ENCODE results near the gene SLC25A5.

Gene SLC25A5

GRCh38 chrX:119459181-119459580 lies 9.1 kb upstream of the SLC25A5 start:
- no peaks in the 10 kb centered on the region for H3K79me2 ChIP-seq (ENCODE audit: insufficient read depth, low read length)
- TF ChIP-seq, protein P1, sequence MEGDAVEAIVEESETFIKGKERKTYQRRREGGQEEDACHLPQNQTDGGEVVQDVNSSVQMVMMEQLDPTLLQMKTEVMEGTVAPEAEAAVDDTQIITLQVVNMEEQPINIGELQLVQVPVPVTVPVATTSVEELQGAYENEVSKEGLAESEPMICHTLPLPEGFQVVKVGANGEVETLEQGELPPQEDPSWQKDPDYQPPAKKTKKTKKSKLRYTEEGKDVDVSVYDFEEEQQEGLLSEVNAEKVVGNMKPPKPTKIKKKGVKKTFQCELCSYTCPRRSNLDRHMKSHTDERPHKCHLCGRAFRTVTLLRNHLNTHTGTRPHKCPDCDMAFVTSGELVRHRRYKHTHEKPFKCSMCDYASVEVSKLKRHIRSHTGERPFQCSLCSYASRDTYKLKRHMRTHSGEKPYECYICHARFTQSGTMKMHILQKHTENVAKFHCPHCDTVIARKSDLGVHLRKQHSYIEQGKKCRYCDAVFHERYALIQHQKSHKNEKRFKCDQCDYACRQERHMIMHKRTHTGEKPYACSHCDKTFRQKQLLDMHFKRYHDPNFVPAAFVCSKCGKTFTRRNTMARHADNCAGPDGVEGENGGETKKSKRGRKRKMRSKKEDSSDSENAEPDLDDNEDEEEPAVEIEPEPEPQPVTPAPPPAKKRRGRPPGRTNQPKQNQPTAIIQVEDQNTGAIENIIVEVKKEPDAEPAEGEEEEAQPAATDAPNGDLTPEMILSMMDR (IDR thresholded peaks at IDR 0.05; ENCODE audit: insufficient read depth, low read length, poor library complexity, severe bottlenecking), result no peak
- no peak for TF ChIP-seq EZH2phosphoT487 (conservative IDR thresholded peaks at IDR 0.05; ENCODE audit: low read length)
- H3K27ac ChIP-seq (ENCODE audit: low read depth, low read length), result no peak overlapping the region
- H3K9ac ChIP-seq (ENCODE audit: low read length), result no peak overlapping the region
- H3K36me3 ChIP-seq (ENCODE audit: low read length), result no peaks in the 10 kb centered on the region
- H3K4me3 ChIP-seq (ENCODE audit: insufficient read depth, low read length, poor library complexity, severe bottlenecking), result no peak overlapping the region
- H3K9me2 ChIP-seq (replicated peaks; ENCODE audit: insufficient read depth, low read length), result no peaks in the 10 kb centered on the region
- H2AFZ ChIP-seq (ENCODE audit: low read depth, low read length, severe bottlenecking), result no peak overlapping the region
- H3K9me3 ChIP-seq (ENCODE audit: insufficient read depth, low read length), result no peaks in the 10 kb centered on the region
- H4K20me1 ChIP-seq (ENCODE audit: low read depth, low read length), result no peaks in the 10 kb centered on the region
- no peaks in the 10 kb centered on the region for H3F3A ChIP-seq (ENCODE audit: insufficient read depth)
- no peaks in the 10 kb centered on the region for H3K27me3 ChIP-seq (ENCODE audit: low read length)
- H3K4me2 ChIP-seq (ENCODE audit: low read depth, low read length, poor library complexity, severe bottlenecking), result no peak overlapping the region

GRCh38 chrX:119465555-119465954 lies 2.7 kb upstream of the SLC25A5 start:
- Histone ChIP-seq H3K27me3 (ENCODE audit: low read length) (no peaks in the 10 kb centered on the region), H3K36me3 (ENCODE audit: low read length) (peaks cover 9% of the 10 kb centered on the region; the same call in 1 of the 2 replicates), H3K9ac (ENCODE audit: low read length) (no peak overlapping the region), H3K4me2 (ENCODE audit: low read depth, low read length, poor library complexity, severe bottlenecking) (no peak overlapping the region), H3K9me3 (ENCODE audit: insufficient read depth, low read length) (no peaks in the 10 kb centered on the region), H4K20me1 (ENCODE audit: low read depth, low read length) (peaks cover 9% of the 10 kb centered on the region; the same call in 1 of the 2 replicates), H3K79me2 (ENCODE audit: insufficient read depth, low read length) (peaks cover 10% of the 10 kb centered on the region), H2AFZ (ENCODE audit: low read depth, low read length, severe bottlenecking) (no peak overlapping the region), H3K9me2 (replicated peaks; ENCODE audit: insufficient read depth, low read length) (no peaks in the 10 kb centered on the region), H3F3A (ENCODE audit: insufficient read depth) (0 out of 2 replicates have a peak, but pooled peaks cover 10% of the 10 kb centered on the region), H3K27ac (ENCODE audit: low read depth, low read length) (no peak overlapping the region), H3K4me3 (ENCODE audit: insufficient read depth, low read length, poor library complexity, severe bottlenecking) (no peak overlapping the region)
- TF ChIP-seq, protein P1 (IDR thresholded peaks at IDR 0.05; ENCODE audit: insufficient read depth, low read length, poor library complexity, severe bottlenecking), result no peak
- no peak for TF ChIP-seq EZH2phosphoT487 (conservative IDR thresholded peaks at IDR 0.05; ENCODE audit: low read length)

GRCh38 chrX:119466970-119467369 lies 1.3 kb upstream of the SLC25A5 start:
- Histone ChIP-seq H3K9me3 (ENCODE audit: insufficient read depth, low read length) (no peaks in the 10 kb centered on the region), H3K9ac (ENCODE audit: low read length) (no peak overlapping the region), H3K9me2 (replicated peaks; ENCODE audit: insufficient read depth, low read length) (no peaks in the 10 kb centered on the region), H4K20me1 (ENCODE audit: low read depth, low read length) (peaks cover 9% of the 10 kb centered on the region; the same call in 1 of the 2 replicates), H2AFZ (ENCODE audit: low read depth, low read length, severe bottlenecking) (no peak overlapping the region), H3K79me2 (ENCODE audit: insufficient read depth, low read length) (peaks cover 10% of the 10 kb centered on the region), H3K27me3 (ENCODE audit: low read length) (no peaks in the 10 kb centered on the region), H3K27ac (ENCODE audit: low read depth, low read length) (no peak overlapping the region), H3K4me3 (ENCODE audit: insufficient read depth, low read length, poor library complexity, severe bottlenecking) (no peak overlapping the region), H3K4me2 (ENCODE audit: low read depth, low read length, poor library complexity, severe bottlenecking) (no peak overlapping the region), H3K36me3 (ENCODE audit: low read length) (peaks cover 10% of the 10 kb centered on the region; the same call in 1 of the 2 replicates), H3F3A (ENCODE audit: insufficient read depth) (peaks cover 20% of the 10 kb centered on the region)
- TF ChIP-seq EZH2phosphoT487 (conservative IDR thresholded peaks at IDR 0.05; ENCODE audit: low read length), result no peak
- TF ChIP-seq, protein P1 (IDR thresholded peaks at IDR 0.05; ENCODE audit: insufficient read depth, low read length, poor library complexity, severe bottlenecking), result no peak
